Measurements from ENCODE around the gene BHMT2.

Gene BHMT2

GRCh38 chr5:79122973-79123372, 53.4 kb downstream of the BHMT2 start:
- DNase-seq (ENCODE audit: low read depth in 2 of 2): no peak

GRCh38 chr5:79124607-79125006, 55.0 kb downstream of the BHMT2 start:
- no peak for DNase-seq (ENCODE audit: low read depth in 2 of 2)

- no peak for DNase-seq (ENCODE audit: low read depth in 2 of 2)
These were observed 61.2 kb downstream of the BHMT2 start for GRCh38 chr5:79130781-79131180.

GRCh38 chr5:79133121-79133656, 63.6 kb downstream of the BHMT2 start:
- no peak for DNase-seq (ENCODE audit: low read depth in 2 of 2)

GRCh38 chr5:79133657-79134451, 64.3 kb downstream of the BHMT2 start:
- peak; percentile 80 to 82 for DNase-seq (ENCODE audit: low read depth in 2 of 2)

GRCh38 chr5:79135790-79136553, 66.4 kb downstream of the BHMT2 start:
- no peak for DNase-seq (ENCODE audit: low read depth in 2 of 2)

- DNase-seq (ENCODE audit: low read depth in 2 of 2): no peak
These were observed 67.1 kb downstream of the BHMT2 start for GRCh38 chr5:79136618-79137017.
